GM23248 (cell line): Measurements from ENCODE around the gene RFWD3.

ENCODE experiments used
- EZH2 ChIP-seq: fragments of 200-600 bp; sonication (generic); IDR thresholded peaks from 2 replicates; pipeline ENCODE4 v1.6.1; 2018; ENCODE audit warnings: antibody characterized with exemption, mild to moderate bottlenecking; ENCODE audit not compliant: insufficient read depth, poor library complexity, severe bottlenecking
- EZH2phosphoT487 ChIP-seq: fragments of 200-600 bp; sonication (generic); IDR thresholded peaks from 2 replicates; pipeline ENCODE4 v1.6.1; 2018; ENCODE audit warnings: antibody characterized with exemption, moderate library complexity, mild to moderate bottlenecking, low read depth; ENCODE audit not compliant: insufficient read depth

GRCh38 chr16:74667255-74667700 lies 601 bp upstream of the RFWD3 start:
- TF ChIP-seq EZH2, result no peak
- no peak for TF ChIP-seq EZH2phosphoT487
